Endothelial cell of umbilical vein (primary cell): ENCODE data around the gene CTTN.

Source experiments
- CTCF ChIP-seq, 2 donors: IDR thresholded peaks; 1 replicate in 1 of 2; 2 replicates in 1 of 2; pipeline ENCODE4 v1.5.1; 2011; ENCODE audit warnings: low read length in 2 of 2, mild to moderate bottlenecking in 2 of 2, moderate library complexity in 2 of 2, control low read depth in 1 of 2, inconsistent platforms in 1 of 2, low read depth in 1 of 2; ENCODE audit not compliant: insufficient read depth in 1 of 2; ENCODE audit errors: extremely low read depth in 1 of 2
- EZH2 ChIP-seq: IDR thresholded peaks from 2 replicates; pipeline ENCODE4 v1.6.1; 2012; ENCODE audit warnings: borderline replicate concordance, low read depth, mild to moderate bottlenecking, moderate library complexity, low read length, inconsistent platforms; ENCODE audit not compliant: severe bottlenecking
- FOS ChIP-seq: IDR thresholded peaks from 2 replicates; pipeline ENCODE4 v1.6.1; 2011; ENCODE audit warnings: mild to moderate bottlenecking, low read length, moderate library complexity, borderline replicate concordance; ENCODE audit not compliant: insufficient read depth
- MAX ChIP-seq: IDR thresholded peaks from 2 replicates; pipeline ENCODE4 v1.6.1; 2011; ENCODE audit not compliant: insufficient read depth, insufficient read length
- POLR2A ChIP-seq: IDR thresholded peaks from 2 replicates; pipeline ENCODE4 v1.6.1; 2012; ENCODE audit warnings: low read depth, mild to moderate bottlenecking, control low read depth, low read length
- POLR2AphosphoS5 ChIP-seq: IDR thresholded peaks from 2 replicates; pipeline ENCODE4 v1.6.1; 2012; ENCODE audit warnings: low read depth, mild to moderate bottlenecking, control low read depth, low read length, moderate library complexity; ENCODE audit not compliant: insufficient read depth

GRCh38 chr11:70367071-70367470 lies 31.3 kb upstream of the CTTN start:
- TF ChIP-seq CTCF (IDR thresholded peaks at IDR 0.05; ENCODE audit: extremely low read depth in 1 of 2, insufficient read depth in 1 of 2, low read depth in 1 of 2, low read length in 2 of 2), result no peak
- TF ChIP-seq POLR2A, result no peak
- no peak for TF ChIP-seq MAX
- no peak for TF ChIP-seq FOS
- TF ChIP-seq EZH2, result no peak
- peak; percentile 49 for TF ChIP-seq POLR2AphosphoS5
